Hepatocyte (in vitro differentiated cells): ENCODE results near the gene ROBO1. TPM values are rescaled to one million over a fixed set of nuclear protein-coding genes. Genes with fewer than 3 reads are reported as not detected.

Source experiments
- DNase-seq: peaks from one replicate; pipeline ENCODE4 v3.0.0-alpha.2; 2016; ENCODE audit warnings: low spot score
- H2AFZ ChIP-seq: fragments of 200-600 bp; sonication (generic); 2 replicates; pipeline ENCODE4 v1.6.0; 2016; ENCODE audit warnings: antibody characterized with exemption, mild to moderate bottlenecking
- H3K27ac ChIP-seq: fragments of 200-600 bp; sonication (generic); 2 replicates; pipeline ENCODE4 v1.5.1; 2016; ENCODE audit warnings: mild to moderate bottlenecking
- H3K27me3 ChIP-seq: fragments of 200-600 bp; sonication (generic); 2 replicates; pipeline ENCODE4 v1.6.1; 2016
- H3K36me3 ChIP-seq: fragments of 200-600 bp; sonication (generic); replicated peaks from 2 replicates; pipeline ENCODE4 v1.5.1; 2016; ENCODE audit warnings: low read depth; ENCODE audit not compliant: insufficient read depth
- H3K4me1 ChIP-seq: fragments of 200-600 bp; sonication (generic); 2 replicates; pipeline ENCODE4 v1.5.1; 2016; ENCODE audit warnings: mild to moderate bottlenecking, moderate library complexity; ENCODE audit not compliant: insufficient read depth
- H3K4me2 ChIP-seq: fragments of 200-600 bp; sonication (generic); 2 replicates; pipeline ENCODE4 v1.6.0; 2016
- H3K4me3 ChIP-seq: fragments of 200-600 bp; sonication (generic); 2 replicates; pipeline ENCODE4 v1.5.1; 2016; ENCODE audit warnings: mild to moderate bottlenecking
- H3K79me2 ChIP-seq: fragments of 200-600 bp; sonication (generic); 2 replicates; pipeline ENCODE4 v1.6.0; 2017; ENCODE audit warnings: mild to moderate bottlenecking
- H3K9me2 ChIP-seq: fragments of 200-600 bp; sonication (generic); replicated peaks from 2 replicates; pipeline ENCODE4 v1.6.0; 2017; ENCODE audit warnings: mild to moderate bottlenecking; ENCODE audit not compliant: insufficient read depth
- H3K9me3 ChIP-seq: fragments of 200-600 bp; sonication (generic); 2 replicates; pipeline ENCODE4 v1.5.1; 2016; ENCODE audit warnings: low read depth, mild to moderate bottlenecking
- H4K20me1 ChIP-seq: fragments of 200-600 bp; sonication (generic); 2 replicates; pipeline ENCODE4 v1.6.0; 2016; ENCODE audit warnings: mild to moderate bottlenecking; ENCODE audit not compliant: insufficient read depth, poor library complexity, severe bottlenecking
- EZH2 ChIP-seq: fragments of 200-600 bp; sonication (generic); IDR thresholded peaks from 2 replicates; pipeline ENCODE4 v1.6.1; 2016; ENCODE audit warnings: antibody characterized with exemption, mild to moderate bottlenecking, borderline replicate concordance
- EZH2phosphoT487 ChIP-seq: fragments of 200-600 bp; sonication (generic); IDR thresholded peaks from one replicate; pipeline ENCODE4 v1.6.1; 2018; ENCODE audit warnings: antibody characterized with exemption, mild to moderate bottlenecking, low read depth, moderate library complexity; ENCODE audit not compliant: unreplicated experiment, severe bottlenecking
- WGBS: methylation state at CpG from one replicate; pipeline ENCODE4 v1.1.6; 2016; ENCODE audit warnings: low lambda C conversion rate; ENCODE audit errors: missing lambda C conversion rate; 5-methylcytosine and 5-hydroxymethylcytosine counted together
- polyA plus RNA-seq: library from polyadenylated mRNA; unstranded; fragments of >200 nt; fragmentation: Nextera tagmentation; extraction: Ambion mirVana; gene quantifications from 2 replicates; pipeline ENCODE4 v1.2.1, GENCODE V29; 2016
- total RNA-seq: library from RNA; depleted of rRNA; stranded (reverse); fragments of >200 nt; gene quantifications from 2 replicates; pipeline ENCODE4 v1.2.3, GENCODE V29; 2014
- TF ChIP-seq, protein P1 (sequence below): fragments of 200-600 bp; sonication (generic); IDR thresholded peaks from 2 replicates; pipeline ENCODE4 v1.5.1; 2016; ENCODE audit warnings: antibody characterized with exemption, mild to moderate bottlenecking; ENCODE audit not compliant: poor library complexity

The ROBO1 gene
- total and polyA plus RNA-seq, 2 experiments from 2014 or later: 13.6 to 44.3 TPM

DNA sequence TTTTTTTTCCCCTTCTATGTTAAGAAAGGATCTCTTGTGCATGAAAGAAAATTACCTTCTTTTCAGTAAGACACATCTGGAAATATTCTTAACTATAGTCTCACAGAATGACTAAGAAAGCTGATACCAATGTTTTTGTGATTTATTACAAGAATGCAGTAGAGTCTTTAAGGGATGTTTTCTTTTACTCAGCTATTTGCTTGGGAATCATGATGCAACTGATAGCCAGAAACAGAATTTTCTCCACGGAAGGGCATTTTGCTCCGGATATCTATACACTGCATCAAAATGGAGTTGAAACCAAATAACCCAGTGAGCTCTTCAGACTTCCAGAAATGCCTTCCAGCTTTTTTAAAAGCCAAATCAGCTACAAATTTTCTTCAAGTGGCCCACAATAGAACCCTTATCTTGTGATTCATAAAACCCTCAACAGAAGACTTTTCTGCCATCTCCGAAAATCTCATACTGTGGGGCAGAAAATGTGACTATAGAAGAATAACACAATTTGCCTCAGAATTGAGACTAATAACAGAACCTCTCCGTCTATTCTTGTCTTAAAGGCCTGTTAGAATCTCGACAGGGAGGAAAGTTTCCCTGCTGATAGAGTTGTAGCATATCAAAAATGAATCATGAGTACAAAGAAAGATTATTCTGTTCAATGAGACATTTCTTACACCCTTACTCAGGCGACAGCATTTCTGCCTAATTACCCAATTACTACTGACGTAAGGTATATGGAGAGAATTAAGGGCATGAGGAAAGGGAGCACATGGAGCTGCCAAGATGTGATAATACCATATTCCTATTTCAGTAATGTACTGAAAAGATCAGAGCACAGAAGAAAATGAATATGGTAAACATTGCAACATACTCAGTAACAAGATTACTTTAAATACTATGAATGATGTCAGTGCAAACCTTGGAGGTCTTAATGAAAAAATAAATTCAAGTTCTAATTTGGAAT, 900.1 kb downstream of the ROBO1 start:
- DNase-seq: no peak
- Histone ChIP-seq H3K9me2 (no peaks in the 10 kb centered on the region), H3K27ac (peak overlapping the region; percentile 32), H3K36me3 (no peaks in the 10 kb centered on the region), H3K79me2 (peaks cover 4% of the 10 kb centered on the region), H3K4me2 (peak overlapping the region; percentile 19), H3K4me1 (peaks cover 16% of the 10 kb centered on the region), H4K20me1 (no peaks in the 10 kb centered on the region), H3K27me3 (no peaks in the 10 kb centered on the region), H2AFZ (no peak overlapping the region), H3K4me3 (no peak overlapping the region), H3K9me3 (no peaks in the 10 kb centered on the region)
- no peak for TF ChIP-seq EZH2
- TF ChIP-seq, protein P1, sequence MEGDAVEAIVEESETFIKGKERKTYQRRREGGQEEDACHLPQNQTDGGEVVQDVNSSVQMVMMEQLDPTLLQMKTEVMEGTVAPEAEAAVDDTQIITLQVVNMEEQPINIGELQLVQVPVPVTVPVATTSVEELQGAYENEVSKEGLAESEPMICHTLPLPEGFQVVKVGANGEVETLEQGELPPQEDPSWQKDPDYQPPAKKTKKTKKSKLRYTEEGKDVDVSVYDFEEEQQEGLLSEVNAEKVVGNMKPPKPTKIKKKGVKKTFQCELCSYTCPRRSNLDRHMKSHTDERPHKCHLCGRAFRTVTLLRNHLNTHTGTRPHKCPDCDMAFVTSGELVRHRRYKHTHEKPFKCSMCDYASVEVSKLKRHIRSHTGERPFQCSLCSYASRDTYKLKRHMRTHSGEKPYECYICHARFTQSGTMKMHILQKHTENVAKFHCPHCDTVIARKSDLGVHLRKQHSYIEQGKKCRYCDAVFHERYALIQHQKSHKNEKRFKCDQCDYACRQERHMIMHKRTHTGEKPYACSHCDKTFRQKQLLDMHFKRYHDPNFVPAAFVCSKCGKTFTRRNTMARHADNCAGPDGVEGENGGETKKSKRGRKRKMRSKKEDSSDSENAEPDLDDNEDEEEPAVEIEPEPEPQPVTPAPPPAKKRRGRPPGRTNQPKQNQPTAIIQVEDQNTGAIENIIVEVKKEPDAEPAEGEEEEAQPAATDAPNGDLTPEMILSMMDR: no peak
- TF ChIP-seq EZH2phosphoT487: no peak
- 40% methylated on average over 7 of the region's 7 CpGs for WGBS

DNA sequence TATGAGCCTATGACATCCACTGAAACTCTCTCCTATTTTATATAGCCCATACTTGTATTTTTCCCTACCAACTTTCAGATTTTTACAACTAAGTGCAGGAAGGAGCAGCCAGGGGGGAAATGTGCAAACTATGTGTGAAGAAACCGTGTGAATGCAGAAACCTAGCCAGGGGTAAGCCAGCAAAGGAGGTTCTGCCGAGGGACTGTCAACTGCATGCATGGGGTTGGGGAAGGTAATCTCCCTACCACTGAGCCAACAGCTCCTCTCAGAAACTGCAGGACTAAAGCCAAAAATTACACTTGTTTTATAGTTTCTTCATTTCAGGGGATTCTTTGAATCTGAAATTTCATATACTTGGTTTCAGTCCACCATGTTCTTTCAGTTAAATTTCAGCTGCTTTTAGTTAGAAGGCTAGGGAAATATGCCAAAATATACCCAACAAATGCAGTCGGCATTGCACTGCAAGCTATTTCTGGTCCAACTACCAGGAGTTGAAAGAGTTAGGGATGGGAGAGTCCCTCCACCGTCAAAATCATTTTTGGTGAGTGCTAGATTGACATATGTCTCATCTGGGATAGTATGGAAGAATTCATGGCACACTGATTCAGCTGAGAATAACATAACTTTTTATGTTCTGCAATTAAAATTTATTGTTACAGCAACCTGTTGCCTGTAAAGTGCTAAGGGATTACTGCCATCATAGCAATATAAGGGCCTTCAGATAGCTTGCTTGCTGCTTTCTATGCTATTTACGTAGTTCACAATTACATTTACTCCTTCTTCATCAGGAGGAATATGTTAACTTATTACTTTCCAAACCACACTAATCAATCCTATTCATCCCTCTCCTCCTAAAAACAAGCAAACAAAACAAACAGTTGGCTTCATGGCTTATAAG, 904.2 kb downstream of the ROBO1 start:
- TF ChIP-seq EZH2 (no peak), EZH2phosphoT487 (no peak)
- TF ChIP-seq, protein P1: no peak
- H3K4me2 ChIP-seq: no peak overlapping the region
- no peak overlapping the region for H2AFZ ChIP-seq
- no peak for DNase-seq
- no peaks in the 10 kb centered on the region for H3K36me3 ChIP-seq
- H3K4me3 ChIP-seq: no peak overlapping the region
- H4K20me1 ChIP-seq: no peaks in the 10 kb centered on the region
- H3K9me2 ChIP-seq: no peaks in the 10 kb centered on the region
- H3K9me3 ChIP-seq: no peaks in the 10 kb centered on the region
- no peaks in the 10 kb centered on the region for H3K27me3 ChIP-seq
- no peak overlapping the region for H3K27ac ChIP-seq
- peaks cover 10% of the 10 kb centered on the region for H3K4me1 ChIP-seq
- peaks cover 7% of the 10 kb centered on the region for H3K79me2 ChIP-seq
- WGBS: 68% methylated on average over 5 of the region's 5 CpGs

DNA sequence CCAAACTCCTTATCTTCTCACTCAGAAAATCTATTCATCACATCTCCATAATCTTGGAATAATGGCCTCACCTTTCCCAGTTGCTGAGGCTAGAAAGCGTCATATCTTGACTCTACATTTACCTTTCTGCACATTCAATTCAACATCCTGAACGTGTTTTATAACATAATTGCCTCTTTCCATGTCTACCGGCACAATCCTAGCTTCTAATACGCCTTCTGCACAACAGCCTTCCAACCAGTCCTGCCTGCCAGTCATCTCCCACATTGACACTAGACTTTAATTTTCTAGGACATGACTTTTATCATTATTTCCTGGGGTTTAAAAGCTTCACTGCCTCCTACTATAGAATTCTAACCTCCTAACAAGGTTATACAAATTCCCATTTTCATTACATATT, 906.6 kb downstream of the ROBO1 start:
- Histone ChIP-seq H3K27me3 (no peaks in the 10 kb centered on the region), H2AFZ (no peak overlapping the region), H3K4me3 (no peak overlapping the region), H3K9me3 (no peaks in the 10 kb centered on the region), H3K27ac (no peak overlapping the region), H3K4me1 (no peaks in the 10 kb centered on the region), H3K36me3 (no peaks in the 10 kb centered on the region), H3K9me2 (no peaks in the 10 kb centered on the region), H3K4me2 (no peak overlapping the region), H4K20me1 (no peaks in the 10 kb centered on the region), H3K79me2 (peaks cover 7% of the 10 kb centered on the region)
- no peak for DNase-seq
- TF ChIP-seq, protein P1: no peak
- no peak for TF ChIP-seq EZH2phosphoT487
- TF ChIP-seq EZH2: no peak
- WGBS: 92% methylated on average over 4 of the region's 4 CpGs
